GM12801 (cell line): ENCODE results near the gene CHRND.

Experiments
- TF ChIP-seq, protein P1 (sequence below): IDR thresholded peaks from one replicate; pipeline ENCODE4 v1.5.1; 2011; ENCODE audit warnings: control low read depth; ENCODE audit not compliant: insufficient read length; ENCODE audit errors: extremely low read depth

Gene CHRND

GRCh38 chr2:232490221-232491138, 35.5 kb upstream of the CHRND start:
- TF ChIP-seq, protein P1, sequence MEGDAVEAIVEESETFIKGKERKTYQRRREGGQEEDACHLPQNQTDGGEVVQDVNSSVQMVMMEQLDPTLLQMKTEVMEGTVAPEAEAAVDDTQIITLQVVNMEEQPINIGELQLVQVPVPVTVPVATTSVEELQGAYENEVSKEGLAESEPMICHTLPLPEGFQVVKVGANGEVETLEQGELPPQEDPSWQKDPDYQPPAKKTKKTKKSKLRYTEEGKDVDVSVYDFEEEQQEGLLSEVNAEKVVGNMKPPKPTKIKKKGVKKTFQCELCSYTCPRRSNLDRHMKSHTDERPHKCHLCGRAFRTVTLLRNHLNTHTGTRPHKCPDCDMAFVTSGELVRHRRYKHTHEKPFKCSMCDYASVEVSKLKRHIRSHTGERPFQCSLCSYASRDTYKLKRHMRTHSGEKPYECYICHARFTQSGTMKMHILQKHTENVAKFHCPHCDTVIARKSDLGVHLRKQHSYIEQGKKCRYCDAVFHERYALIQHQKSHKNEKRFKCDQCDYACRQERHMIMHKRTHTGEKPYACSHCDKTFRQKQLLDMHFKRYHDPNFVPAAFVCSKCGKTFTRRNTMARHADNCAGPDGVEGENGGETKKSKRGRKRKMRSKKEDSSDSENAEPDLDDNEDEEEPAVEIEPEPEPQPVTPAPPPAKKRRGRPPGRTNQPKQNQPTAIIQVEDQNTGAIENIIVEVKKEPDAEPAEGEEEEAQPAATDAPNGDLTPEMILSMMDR: no peak

- TF ChIP-seq, protein P1: no peak
These were observed 34.7 kb upstream of the CHRND start for GRCh38 chr2:232491139-232491780.

DNA sequence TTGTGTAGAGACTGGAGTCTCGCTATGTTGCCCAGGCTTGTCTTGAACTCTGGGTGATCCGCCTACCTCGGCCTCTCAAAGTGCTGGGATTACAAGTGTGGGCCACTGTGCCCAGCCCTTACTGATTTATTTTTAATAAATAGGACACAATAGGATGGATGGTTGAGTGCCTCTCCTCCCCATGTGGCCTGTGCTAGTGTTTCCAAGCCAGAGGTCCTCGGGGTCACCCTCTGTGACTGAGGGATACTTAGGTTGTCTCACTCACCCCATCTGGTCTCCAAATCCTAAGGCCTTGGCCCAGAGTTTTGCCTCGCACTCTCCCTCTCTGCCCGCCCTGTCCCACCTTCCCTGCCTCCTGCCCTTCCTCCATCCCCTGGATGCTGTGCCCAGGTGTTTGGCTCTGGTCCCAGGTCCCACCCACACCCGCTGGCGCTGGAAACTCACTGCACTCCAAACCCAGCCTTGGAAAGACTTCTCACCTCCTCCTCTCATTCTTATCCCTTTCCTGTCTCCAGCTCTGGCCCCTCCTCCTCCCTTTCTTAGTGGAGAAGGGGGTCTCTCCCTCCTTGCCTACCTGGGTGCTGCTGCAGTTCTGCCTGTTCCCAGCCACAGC, 33.6 kb upstream of the CHRND start:
- TF ChIP-seq, protein P1: no peak

DNA sequence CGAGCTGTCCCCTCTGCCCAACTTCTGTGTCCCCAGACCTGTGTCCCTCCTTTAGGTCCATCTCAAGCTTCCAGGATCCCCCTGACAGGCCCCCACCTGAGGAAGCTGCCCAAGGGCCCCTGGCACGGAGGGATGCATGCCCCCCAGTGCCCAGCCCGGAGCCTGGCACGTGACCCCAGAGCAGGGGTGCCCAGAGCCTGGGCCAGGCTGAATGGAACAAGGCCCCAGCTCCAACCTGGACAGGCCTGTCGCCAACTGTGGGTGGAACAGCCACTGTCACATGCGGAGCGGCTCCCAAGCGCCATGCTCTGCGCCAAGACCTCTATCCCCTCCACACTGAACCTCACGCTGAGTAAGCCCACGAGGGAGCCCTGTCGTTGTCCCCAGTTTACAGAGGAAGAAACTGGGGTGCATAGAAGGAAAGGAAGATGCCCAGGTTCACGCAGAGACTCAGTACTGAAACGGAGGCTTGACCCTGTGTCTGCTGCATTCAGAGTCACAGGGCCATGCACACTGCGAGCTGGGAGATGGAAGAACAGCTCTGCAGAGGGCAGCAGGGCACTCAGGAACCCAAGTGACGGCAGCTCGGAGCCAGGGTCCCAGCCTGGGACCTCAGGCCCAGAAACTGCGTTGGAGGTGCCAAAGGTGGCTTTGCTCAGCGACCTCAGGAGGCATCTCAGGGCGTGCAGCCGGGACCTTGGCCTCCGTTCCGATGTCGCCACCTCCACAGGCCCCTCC, 32.8 kb upstream of the CHRND start:
- TF ChIP-seq, protein P1: no peak

DNA sequence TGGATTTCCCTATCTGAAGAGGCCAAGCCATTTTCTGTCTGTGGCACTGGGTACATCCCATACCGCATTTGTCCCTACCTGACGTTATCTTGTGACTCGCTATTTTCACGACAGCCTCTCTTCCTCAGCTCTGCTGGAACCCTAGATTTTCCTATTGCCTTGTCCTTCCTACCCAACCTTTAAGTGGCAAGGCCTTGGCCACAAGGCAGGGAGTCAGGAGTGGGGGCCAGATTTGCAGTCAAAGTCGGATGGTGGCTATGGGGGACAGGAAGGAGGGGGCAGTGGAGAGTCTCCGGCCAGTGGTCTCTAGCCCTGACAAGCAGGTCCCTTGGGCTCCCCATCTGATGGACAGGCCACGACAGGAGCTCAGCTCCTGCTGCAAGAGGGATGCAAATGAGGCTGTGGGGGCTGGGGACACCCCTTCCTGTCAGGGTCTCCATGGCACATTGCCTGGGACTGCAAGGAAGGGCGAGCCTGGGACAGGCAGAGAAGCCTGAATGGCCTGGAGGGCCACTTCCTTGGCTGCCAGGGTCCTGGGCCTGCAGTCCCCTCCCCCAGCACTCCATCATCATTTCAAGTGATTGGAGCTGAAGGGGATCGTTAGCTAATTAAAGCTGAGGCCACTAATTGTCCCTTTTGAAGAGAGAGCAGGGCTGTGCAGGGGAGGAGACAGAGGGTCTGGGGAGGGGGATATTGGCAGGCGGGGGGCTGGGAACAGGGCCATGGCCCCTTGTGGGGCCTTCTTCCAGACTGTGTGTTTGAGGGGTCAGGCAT, 32.1 kb upstream of the CHRND start:
- TF ChIP-seq, protein P1: no peak

GRCh38 chr2:232494542-232494941, 31.4 kb upstream of the CHRND start:
- TF ChIP-seq, protein P1: no peak
